Activated gamma-delta T cell treated with Interleukin-2 at 50 U/mL for 16 hours (primary cell): ENCODE data around the gene SOAT2.
"Not testable (repeated sequence)": the region's sequence is repeated elsewhere in the genome, so short reads cannot be mapped to it uniquely, and the experiment has no call there.

Experiments
- DNase-seq: peaks from one replicate; pipeline ENCODE4 v3.0.0-alpha.2; 2020

SOAT2 gene

DNA sequence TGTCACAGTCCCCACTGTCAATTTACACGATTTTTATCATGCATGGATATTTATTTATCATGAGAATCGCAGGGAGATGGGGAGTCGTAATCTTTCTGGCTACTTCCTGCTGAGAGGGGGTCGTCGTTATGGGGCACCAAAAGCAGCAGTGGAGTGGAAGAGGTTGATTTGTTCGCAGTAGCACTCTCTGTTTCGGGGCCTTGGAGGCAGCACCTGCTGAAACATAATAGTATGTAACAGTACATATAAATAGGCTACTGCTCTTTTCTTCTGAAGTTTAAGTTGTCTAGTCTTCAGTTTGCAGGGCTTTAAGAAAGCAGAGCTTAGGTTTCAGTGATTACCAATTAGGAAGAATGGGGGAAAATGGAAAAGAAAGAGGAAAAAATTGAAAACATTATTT is 3.8 kb downstream of the SOAT2 start:
- no peak for DNase-seq

DNA sequence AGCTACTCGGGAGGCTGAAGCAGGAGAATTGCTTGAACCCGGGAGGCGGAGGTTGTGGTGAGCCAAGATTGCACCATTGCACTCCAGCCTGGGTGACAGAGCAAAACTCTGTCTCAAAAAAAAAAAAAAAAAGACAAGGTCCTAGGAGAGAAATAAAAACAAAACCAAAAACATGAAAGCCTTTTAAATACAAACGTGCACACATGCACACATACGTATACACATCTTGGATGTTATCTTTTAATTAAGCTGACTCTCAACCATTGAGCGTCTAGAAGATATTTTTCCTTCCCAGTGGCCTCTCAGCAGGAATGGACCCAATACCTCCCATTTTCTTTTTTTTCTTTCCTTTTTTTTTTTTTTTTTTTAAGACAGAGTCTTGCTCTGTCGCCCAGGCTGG is 9.1 kb downstream of the SOAT2 start:
- DNase-seq, result not testable (repeated sequence)

DNA sequence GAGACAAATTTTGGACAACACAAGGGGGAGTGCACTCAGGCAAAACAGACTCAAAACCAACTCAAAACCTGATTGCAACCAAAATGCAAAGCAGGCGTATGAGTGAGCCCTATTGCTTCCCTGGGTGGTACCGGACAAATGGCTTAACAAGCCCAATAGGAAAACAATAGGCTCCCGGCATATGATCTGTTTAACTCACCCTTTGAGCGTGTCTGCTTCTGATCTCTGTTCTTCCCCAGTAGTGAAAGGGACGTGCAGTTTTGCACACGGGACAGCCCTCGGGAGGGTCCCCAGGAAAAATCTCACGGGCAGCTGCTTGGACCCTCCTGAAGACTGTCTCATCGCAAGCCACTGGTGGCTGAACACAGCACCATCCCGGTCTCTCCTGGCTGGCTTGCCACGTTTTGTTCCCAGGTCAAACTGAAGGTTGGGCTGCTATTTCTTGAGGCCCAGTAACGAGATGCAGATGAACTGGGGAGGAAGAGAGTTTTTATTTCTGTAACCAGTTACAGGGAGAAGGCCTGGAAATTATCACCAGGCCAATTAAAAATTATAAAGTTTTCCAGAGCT is 9.9 kb downstream of the SOAT2 start:
- DNase-seq, result no peak

DNA sequence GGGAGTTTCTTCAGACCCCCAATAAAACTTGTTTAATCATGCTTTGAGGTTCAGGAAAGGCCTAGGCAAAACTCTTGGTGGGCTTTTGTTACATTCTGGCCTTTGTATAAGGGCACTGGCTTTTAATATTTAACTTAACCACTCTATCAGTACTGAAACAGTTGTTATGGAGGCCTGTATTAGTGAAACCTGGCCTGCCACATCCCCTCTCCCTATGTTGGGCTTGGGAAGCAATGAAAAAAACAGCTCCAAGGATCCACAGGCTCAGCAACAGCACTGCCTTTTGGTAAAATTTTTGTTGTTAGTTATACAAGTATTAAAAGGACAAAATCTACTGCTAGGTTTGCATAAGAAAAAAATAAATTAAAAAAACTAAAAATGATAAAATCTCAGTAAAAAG is 10.7 kb downstream of the SOAT2 start:
- DNase-seq, result no peak

DNA sequence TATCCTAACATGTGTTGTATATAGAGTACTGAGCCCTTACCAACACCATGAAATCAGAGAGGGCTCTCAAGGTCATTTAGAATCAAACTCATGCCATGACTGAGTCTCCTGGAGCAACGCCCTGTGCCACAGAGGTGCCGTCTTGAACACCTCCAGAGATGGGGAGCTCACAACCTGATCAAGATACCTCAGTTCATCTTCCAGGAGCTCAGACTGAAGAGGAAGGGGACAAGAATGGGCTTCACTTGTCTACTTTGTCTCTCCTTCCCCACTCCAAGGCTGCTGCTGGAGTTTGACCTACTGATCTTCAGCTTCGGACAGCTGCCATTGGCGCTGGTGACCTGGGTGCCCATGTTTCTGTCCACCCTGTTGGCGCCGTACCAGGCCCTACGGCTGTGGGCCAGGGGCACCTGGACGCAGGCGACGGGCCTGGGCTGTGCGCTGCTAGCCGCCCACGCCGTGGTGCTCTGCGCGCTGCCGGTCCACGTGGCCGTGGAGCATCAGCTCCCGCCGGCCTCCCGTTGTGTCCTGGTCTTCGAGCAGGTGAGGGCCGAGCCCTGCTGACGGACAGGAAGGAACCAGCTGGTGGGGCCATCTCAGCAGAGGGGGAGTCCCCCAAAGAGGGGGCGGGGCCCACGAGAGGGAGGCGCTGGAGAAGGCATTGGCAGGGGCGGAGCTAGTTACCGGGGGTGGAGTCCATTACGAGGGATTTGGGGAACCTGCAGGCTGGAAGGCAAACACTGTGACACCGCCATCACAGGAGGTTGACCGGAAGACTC is 12.0 kb downstream of the SOAT2 start:
- no peak for DNase-seq

DNA sequence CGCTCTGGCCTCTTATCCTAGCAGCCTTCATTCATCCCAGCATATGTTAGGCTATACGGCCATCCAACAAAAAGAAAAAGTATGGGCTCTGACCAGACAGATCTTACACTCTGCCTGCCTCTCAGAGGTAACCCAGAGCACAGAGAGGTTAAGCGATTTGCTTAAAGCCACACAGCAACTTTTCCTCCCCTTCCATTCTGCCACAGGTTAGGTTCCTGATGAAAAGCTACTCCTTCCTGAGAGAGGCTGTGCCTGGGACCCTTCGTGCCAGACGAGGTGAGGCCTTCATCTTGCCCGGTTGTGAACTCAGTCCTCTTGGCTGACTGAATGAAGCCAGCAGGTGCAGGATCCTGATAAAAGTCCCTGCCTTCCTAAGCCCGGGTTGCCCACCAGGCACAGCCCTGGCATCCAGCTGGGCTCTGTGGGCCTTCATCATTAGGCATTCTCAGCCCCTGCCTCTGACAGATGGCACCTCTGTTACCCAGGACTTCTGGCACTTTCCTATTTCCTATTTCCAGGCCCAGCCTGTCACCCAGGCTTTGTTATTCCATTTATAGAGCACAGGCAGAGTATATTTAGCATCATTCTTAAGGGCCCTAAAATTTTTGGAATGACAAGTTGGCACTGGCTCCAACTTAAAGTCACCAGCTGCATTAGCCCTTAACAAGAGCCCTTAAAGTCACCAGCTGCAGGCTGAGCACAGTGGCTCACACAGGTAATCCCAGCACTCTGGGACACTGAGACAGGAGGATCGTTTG is 12.8 kb downstream of the SOAT2 start:
- DNase-seq, result no peak

DNA sequence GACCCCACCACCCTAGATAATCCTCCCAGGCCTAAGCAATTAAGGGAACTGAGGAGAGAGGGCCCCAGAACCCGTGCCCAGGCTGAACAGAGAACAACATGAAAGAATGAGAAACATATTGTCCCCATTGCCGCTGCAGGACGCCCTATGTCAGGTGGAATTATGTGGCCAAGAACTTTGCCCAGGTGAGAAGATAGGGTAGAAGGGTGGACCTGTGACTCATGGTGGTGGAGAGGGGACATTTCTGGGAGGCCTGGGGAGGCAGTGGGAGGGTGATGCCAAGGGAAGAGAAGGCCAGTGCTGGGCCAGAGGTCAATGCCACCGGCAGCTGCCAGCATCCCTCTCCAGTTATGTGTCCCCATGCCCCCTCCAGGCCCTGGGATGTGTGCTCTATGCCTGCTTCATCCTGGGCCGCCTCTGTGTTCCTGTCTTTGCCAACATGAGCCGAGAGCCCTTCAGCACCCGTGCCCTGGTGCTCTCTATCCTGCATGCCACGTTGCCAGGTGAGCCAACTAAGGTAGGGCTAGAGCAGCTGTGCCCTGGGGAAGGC is 15.5 kb downstream of the SOAT2 start:
- DNase-seq, result no peak

DNA sequence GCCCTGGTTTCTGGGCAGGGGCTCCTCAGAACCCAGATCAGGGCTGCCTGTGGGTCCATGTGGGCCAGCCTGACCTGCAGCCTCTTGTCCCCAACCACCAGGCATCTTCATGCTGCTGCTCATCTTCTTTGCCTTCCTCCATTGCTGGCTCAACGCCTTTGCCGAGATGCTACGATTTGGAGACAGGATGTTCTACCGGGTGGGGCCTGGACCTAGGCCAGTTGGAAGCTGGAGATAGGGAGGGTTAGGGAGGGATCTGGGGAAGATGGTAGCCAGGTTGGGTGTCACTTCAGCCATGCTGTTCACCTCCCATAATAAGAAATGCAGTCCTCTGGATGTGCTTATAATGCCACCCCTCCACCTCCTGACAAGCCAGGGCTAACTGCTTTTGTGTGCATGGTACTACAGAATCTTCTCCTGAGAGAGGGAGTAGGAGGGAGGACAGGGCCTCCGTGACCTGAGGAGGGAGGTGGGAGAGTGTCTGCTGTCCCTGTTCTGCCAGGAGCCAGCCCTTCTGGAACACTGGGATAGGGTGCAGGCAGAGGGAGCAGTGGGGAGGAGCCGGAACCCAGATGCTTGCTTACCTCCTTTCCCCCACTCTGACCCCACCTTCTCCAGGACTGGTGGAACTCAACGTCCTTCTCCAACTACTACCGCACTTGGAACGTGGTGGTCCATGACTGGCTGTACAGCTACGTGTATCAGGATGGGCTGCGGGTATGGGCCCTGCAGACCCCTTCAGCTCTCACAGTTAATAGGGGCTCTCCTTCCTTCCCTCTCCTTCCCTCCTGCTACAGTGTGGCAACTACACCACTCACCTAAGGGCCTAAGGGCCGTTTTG is 17.6 kb downstream of the SOAT2 start:
- no peak for DNase-seq

DNA sequence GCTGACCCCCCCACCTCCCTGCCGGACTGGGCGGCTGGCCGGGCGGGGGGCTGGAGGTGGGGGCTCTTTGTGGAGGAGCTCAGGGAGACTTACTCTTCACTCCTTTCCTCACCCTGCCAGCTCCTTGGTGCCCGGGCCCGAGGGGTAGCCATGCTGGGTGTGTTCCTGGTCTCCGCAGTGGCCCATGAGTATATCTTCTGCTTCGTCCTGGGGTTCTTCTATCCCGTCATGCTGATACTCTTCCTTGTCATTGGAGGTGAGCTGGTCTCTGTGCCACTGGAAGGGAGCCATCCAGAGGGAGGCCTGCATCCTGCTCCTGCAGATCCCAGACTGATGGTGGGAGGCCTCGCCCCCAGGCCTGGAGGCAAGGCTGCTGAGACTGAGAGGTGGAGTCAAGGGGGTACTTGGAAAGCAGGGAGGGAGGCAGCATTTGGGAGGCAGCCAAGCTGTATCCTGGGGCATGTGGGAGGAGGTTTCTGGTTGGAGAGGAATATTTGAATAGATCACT is 19.7 kb downstream of the SOAT2 start:
- DNase-seq, result no peak

DNA sequence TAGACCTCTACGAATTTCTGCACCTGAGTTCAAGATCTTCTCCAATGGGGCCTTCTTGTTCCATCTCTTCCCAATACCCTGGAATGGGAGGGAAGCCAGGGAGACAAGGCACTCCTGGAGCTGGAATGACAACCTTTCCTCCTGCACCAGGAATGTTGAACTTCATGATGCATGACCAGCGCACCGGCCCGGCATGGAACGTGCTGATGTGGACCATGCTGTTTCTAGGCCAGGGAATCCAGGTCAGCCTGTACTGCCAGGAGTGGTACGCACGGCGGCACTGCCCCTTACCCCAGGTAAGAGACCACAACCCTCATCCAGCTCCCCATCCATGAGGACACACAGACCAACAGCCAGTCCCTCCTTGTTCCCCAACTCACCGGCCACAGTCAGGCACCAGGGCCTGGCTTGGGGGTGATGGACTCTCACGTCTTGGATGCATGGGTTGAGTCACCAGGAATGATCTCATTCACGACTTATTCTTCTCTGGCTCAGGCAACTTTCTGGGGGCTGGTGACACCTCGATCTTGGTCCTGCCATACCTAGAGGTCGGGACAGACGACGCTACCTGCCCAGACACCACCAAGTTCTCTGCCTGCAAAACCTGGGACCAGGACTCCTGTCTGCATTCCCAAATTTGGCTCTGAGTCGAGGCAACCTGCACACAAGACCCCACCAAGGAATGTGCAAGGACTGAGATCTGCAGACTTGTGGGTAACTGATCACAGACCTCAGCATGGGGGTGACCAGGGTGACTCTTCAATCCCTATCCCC is 20.5 kb downstream of the SOAT2 start:
- DNase-seq, result no peak

DNA sequence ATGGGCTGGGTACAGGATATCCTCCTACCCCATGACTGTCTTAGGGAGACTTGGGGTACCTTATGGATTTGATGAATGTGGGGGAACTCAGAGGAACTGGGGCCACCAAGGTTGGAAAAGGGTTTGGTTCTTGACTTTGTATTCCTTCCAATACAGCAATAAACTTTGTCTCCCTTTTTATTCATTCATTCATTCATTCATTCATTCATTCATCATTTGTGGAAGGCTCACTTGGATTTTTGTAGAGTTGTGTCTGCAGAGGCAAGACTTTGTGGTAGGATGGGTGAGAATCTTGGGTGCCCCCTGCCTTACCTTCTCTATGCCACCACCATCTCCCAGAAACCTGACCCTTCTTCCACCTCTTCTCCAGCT is 21.1 kb downstream of the SOAT2 start:
- DNase-seq, result no peak

DNA sequence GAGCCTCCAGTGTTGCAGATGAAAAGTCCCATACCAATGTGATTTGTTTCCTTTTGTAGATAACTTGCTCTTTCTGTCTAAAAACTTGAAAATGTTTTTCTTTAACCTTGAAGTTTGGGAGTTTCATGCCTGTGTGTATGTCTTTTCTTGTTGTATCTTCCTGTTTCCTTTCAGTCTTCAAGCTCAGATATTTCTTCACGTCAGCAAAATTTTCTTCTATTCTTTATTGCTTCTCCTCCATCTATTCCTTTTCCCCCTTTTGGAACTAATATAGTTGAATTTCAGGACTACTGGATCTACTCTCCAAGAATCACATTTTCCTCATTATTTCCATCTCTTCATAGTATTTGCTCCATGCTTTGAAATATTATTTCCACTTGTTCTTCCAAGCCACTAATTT is 23.9 kb downstream of the SOAT2 start:
- no peak for DNase-seq

DNA sequence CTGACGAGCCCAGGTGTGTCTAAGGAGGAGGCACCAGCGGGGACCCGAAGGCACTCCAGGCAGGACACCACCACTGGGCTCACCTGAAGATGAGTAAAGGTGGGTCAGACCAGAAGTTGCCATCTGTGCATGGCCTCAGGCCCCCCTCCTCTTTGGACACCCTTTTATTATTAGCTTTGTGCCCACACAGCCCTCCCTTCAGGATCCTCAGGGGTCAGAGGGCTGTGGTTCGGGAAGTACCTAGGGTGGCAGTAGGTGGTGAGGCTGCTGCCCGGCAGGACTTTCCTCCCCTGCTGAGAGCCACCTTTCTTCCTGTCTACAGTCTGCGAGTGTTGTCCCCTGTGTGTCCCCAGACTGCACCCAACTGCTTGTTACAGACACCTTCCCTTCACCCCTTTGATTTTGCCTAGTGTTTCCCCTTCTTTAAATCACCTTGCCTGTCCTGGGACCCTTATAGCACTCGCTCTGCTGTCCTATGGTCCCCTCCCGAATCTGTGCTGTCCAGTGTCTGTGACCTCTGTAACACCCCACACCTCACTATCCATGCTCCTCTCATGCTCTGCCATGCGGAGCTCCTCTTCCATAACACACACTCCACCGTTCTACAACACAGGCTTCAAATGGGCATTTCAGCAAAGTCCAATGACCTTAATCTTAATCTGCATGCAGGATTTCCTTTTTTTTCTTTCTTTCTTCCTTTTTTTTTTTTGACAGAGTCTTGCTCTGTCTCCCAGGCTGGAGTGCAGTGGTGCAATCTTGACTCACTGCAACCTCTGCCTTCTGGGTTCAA is 25.7 kb downstream of the SOAT2 start:
- DNase-seq, result no peak

DNA sequence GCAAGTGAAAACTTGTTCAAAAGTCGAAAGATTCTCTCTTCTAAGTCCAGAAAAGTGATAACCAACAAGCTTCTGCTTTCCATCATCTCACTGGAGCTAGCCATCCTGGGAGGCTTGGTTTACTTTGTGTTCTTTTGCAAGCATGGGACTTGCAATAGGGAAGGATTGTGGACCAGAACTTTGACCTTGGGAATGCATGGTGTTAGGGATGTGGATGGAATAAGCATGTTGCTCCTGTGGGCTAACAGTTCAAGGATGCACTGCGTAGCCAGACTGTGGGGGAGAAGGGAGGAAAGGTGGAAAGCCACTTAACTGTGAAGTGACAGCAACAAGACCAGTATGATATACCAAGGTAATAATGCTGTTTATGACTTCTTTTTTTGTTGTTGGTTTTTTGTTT is 28.6 kb downstream of the SOAT2 start:
- DNase-seq, result no peak

DNA sequence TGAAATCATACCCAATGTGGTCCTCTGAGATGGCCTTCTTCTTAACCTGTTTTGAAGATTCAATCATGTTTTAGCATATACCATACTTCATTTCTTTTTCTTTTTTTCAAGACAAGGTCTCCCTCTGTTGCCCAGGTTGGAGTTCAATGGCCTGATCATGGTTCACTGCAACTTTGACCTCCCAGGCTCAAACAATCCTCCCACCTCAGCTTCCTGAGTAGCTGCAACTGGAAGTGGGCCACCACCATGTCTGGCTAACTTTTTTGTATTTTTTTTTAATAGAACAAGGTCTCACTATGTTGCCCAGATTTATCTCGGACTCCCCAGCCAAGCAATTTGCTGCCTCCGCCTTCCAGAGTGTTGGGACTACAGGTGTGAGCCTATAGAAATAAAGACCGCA is 30.4 kb downstream of the SOAT2 start:
- no peak for DNase-seq

DNA sequence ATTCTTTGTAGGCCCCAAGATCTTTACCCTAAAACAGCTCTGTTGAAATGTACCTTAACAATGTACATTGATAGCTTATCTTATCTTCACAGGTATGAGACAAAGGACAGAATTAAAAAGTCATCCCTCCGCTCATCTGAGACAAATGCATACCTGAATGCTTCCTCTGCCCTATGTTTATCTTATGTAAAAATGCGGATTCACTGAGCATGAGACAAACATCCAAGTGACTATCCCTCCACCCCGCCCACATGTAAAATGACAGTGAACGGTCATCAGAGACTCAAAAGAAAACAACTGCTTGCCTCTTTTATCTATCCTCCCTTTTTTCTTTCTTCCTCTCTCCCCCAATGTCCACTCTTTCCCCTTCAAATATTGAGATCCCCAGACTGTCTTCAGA is 40.1 kb downstream of the SOAT2 start:
- DNase-seq, result no peak

DNA sequence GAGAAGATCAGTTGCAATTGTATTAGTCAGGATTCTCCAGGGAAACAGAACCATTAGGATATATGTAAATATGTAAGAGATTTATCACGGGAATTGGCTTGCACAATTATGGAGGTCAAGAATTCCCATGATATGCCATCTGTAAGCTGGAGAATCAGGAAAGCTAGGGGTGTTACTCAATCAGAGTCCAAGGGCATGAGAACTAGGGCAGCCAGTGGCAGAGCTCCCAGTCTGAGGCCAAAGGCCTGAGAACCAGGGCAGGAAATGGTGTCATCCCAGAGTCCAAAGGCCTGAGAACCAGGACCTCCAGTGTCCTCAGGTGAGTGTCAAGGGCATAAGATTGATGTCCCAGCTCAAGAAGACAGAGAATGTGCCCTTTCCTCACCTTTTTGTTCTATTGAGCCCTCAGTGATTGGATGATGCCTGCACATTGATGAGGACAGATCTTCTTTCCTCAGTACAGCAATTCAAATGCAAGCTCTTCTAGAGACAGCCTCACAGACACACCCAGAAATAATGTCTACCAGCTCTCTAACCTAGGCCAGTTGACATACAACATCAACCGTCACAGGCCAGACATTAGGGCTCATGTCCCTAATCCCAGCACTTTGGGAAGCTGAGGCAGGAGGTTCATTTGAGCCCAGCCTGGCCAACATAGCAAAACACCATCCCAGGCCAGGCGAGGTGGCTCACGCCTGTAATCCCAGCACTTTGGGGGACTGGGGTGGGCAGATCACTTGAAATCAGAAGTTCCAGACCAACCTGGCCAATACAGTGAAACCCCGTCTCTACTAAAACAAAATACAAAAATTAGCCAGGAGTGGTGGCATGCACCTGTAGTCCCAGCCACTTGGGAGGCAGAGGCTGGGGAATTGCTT is 42.3 kb downstream of the SOAT2 start:
- DNase-seq, result no peak

DNA sequence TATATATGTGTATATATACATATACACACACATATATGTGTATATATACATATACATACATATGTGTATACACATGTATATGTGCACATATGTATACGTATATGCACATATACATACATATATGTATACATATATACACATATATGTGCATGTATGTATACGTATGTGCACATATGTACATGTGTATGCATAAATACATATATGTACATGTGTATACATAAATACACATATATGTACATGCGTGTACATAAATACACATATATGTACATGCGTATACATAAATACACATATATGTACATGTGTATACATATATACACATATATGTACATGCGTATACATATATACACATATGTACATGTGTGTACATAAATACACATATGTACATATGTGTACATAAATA is 43.9 kb downstream of the SOAT2 start:
- no peak for DNase-seq

DNA sequence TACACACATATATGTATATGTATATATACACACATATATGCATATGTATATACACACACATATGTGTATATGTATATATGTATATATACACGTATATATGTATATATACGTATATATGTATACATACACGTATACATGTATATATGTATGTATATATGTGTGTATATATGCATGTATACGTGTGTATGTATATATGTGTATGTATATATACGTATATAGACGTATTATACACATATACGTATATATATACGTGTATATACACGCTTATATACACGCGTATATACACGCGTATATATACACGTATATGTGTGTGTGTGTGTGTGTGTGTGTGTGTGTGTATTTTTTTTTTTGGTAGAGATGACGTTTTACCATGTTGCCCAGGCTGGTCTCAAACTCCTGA is 44.4 kb downstream of the SOAT2 start:
- no peak for DNase-seq

DNA sequence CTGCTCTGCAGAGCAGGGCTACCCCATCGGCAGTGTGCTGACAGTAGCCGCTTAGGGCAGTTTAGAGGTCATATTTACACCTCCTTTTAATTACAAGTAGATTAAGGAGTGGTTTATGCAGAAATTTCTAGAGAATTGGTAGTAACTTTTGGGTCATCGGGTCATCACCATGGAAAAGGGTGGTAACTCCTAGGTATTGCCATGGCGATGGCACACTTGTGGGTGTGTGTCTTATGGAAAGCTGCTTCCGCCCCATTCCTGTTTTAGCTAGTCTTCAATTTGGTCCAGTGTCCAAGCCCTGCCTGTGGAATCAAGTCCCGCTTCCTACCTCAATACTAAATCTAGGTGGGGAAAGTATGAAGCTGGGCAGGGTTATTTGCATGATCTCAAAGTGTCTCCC is 47.8 kb downstream of the SOAT2 start:
- DNase-seq, result no peak
